GM19193 (cell line): ENCODE measurements around the gene MPIG6B.

Experiments
- POLR2A ChIP-seq: IDR thresholded peaks from 4 replicates; pipeline ENCODE4 v1.6.1; 2011; ENCODE audit not compliant: insufficient read depth, insufficient read length; ENCODE audit errors: extremely low read depth

The MPIG6B gene

DNA sequence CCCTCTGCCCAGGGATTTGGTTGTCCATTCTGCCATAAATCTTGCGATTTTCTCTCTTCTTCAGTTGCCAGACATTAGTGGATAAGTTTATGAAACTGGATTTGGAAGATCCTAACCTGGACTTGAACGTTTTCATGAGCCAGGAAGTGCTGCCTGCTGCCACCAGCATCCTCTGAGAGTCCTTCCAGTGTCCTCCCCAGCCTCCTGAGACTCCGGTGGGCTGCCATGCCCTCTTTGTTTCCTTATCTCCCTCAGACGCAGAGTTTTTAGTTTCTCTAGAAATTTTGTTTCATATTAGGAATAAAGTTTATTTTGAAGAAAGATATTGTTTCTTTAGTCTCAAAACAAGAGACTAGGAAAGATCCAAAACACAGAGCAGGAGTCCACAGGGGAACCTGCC, 39.2 kb downstream of the MPIG6B start, which contains the start of gene SAPCD1:
TSS of gene SAPCD1 (plus strand) at position 301 of the 400 bp plus-strand sequence. CDS start 399 bp downstream, outside the sequence.
- no peak for TF ChIP-seq POLR2A

DNA sequence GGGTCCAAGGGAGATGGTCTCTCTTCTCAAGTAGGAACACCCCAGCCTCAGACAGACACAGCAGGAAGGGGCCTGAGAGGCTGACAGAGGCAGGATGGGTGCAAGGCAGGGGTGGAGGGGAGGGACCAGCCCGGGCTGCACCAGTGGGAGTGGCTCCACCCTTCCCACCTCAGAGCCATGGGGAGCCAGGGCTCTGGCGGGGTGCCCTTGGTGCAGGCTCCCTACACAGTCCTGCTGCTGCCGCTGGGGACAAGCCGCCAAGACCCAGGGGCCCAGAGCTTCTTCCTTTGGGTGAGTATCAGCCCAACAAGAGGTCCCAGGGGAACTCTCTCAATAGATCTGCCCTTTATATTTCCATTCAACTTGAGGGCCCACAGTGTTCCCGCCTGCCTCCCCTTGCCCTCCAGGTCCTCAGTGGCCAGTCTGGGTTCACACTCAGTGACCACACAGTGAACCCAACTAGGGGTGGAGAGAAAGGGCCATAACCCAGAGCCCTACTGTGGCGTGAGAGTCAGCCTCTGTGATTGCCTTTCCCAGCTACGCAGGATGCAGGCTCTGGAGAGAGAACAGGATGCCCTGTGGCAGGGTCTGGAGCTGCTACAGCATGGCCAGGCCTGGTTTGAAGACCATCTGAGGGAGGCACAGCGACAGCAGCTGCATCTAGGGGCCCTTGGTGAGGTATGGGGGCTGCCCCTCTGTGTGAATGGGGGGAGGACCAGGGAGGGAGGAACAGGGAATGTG, 39.9 kb downstream of the MPIG6B start:
- TF ChIP-seq POLR2A = no peak

DNA sequence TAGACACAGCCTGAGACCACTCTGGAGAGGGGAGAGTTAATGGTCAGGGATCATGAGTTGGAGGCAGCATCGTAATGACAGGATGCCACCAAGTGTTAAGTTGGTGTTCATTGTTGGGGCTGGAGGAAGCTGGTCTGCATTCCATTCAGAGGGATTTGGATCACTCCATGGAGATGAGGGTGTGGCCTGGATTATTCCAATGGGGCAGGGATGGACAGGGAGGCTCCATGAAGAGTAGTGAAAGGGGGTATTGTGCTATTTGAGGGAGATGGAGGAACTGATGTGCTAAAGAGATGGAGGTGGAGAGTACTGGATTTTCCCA, 40.4 kb downstream of the MPIG6B start:
- TF ChIP-seq POLR2A = no peak

DNA sequence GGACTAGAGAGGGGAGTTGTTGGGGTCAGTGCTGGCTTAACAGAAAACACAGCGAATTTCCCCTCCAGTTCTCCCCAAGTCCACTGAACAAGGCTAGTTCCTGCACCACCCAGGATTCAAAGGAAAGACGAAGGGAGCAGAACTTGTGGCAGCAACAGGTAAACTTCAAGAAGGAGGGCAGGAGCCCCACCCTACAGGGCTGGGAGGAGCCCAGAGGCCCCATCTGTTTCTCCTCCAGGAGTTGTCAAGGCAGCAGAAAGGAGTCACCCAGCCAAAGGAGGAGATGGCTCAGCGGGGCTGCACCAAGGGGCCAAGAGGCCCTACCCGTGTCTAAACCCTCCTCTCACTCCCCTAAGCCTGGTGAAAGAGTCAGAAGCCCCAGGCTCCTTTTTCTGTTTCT, 41.0 kb downstream of the MPIG6B start:
- TF ChIP-seq POLR2A = no peak

DNA sequence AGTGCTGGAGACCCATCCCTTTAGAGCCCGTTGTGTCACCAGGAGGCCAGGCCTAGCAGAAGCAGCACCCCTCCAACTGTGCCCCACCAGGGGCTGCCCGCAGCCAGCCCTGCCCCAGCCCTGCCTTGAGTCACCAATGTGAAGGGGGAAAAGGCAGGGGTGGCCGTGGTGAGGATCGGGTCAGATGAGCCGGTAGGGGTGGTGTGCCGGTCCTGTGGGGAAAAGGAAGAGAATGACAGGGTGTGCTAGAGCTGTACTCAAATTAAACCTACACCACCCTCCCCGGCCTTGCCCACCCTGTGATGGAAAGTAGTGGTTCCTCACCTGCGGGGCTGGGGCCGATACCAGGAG, 42.4 kb downstream of the MPIG6B start:
- peak; percentile 21 for TF ChIP-seq POLR2A

DNA sequence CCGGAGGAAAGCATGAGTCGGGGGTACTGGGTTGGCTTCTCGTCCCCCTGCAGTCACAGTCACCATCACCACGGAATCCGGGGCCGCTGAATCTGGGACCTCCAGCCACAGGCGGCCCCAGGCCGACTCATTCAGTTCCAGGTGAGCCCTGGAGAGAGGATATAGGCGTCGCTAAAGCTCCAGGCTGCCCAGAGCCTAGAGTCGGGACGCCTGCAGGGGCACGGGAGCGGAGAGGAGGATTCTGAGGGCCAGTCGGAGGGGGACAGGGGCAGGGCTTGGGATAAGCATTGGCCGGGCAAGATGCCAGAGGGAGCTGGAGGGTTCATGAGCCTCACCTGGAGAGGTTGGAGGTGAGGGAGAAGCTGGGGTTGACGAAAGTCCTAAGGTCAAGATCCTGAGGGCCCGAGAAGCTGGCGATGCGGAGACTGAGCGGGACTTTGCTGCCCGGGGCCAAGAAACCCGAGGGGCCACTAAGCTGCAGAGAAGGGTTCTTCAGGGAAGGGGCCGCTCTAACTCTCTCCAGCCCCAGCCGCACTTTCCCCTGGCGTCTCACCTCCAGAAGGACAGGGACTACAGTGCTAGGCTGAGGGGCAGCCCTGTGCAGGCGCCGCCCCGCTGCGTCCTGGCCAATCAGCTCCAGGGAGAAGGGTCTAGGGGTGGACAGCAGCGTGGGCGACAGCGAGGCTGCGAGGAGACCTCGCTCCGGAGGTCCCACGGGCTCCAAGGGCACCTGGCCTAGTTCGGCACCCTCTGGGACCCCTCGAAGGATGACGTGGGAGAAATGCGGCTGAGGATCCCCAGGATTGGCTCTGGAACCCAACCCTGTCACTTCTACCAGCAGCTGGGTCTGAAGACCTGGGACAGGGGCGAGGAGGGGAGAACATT, 43.0 kb downstream of the MPIG6B start:
- peak; percentile 16 for TF ChIP-seq POLR2A

DNA sequence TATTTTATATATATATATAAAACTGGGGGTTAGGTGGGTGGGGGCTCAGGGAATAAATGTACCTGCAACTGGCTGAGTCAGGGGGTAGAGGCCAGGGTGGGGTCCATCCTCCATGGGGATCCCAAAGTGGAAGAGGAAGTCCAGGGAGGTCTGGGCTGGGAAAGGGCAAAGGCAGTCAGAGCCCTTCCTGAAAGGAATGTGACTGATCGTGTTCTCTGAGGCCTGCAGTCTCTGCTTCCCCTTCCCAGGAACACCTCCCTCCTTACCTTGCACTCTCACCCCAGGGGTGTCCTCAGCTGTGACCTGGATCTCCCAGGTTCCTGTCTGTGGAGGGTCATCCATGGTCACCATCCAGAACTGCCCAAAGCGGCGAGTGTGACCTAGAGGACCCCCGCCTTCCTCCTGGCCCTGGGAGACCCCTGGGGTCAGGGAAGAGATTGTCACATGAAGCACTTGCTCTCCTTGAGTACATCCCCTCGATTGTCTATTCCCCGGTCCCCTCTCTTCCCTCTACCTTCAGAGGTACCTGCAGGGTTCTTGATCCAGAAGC, 44.0 kb downstream of the MPIG6B start:
- no peak for TF ChIP-seq POLR2A

DNA sequence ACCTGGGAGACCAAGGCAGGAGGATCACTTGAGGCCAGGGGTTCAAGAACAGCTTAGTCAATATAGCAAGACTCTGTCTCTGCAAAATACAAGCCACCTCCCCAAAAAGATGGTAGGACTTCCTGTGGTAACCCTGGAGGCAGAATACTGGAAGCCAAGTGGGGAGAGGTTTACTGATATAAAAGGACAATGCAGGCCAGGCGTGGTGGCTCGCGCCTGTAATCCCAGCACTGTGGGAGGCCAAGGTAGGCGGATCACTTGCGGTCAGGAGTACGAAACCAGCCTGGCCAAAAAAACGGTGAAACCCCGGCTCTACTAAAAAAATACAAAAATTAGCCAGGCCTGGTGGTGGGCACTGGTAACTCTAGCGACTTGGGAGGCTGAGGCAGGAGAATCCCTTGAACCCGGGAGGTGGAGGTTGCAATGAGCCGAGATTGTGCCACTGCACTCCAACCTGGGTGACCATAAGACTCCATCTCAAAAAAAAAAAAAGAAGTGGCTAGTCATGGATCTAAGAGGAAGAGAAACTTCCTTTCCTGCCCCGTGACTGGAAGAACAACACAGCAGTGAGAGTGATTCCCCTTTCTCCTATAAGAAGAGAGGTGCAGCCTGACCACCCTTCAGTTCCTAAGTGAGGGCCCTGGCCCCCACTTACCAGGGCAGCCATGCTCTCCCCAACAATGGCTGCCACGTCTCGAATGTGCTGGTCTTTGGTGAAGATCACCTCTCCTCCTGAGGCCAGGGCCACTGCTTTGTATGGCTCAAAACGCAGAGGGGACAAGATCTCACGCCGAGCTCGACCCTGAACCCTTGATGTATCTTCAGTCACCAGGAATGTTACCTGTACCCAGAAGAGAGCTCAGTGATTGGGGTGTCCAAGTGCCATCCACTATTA, 45.4 kb downstream of the MPIG6B start:
- no peak for TF ChIP-seq POLR2A

DNA sequence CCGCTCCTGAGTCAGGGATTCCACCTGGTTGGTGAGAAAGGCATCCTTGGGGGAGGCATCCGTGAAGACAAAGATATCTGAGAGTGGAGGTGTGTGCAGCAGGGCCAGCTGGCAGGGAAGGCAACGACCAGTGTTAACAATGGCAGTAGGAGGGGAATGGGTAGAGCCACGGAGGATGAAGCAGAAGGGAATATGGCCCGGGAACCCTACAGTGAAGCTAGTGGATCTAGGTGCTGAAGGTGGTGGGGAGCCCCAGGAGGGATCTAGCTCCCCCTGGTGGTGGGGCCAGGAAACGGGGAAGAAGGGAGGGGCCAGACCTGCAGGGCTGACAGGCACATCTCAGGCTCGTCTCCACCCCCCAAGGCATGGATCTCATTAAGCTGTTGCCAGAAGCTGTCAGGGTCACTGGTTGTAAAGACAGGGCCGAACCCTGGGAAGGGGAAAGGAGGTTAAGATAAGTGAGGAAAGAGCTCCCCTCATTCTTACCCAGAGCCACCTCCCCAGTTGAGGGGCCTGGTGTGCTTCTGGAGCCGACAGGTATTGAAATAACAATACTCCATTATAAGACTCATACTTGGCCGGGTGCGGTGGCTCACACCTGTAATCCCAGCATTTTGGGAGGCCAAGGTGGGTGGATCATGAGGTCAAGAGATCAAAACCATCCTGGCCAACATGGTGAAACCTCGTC, 46.7 kb downstream of the MPIG6B start:
- no peak for TF ChIP-seq POLR2A

DNA sequence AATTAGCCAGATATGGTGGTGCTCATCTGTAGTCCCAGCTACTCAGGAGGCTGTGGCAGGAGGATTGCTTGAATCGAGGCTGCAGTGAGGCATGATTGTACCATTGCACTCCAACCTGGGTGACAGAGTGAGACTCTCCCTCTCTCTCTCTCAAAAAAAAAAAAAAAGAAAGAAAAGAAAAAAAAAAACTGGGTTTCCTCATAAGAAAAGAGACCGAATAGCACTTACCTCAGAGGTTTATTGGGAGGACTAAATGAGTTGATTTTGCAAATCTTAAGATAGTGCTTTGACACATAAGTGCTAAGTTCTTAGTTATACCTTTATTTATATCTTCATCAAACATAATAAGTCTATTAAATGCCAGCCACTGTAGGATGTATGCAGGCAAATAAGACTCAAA, 47.7 kb downstream of the MPIG6B start:
- no peak for TF ChIP-seq POLR2A

DNA sequence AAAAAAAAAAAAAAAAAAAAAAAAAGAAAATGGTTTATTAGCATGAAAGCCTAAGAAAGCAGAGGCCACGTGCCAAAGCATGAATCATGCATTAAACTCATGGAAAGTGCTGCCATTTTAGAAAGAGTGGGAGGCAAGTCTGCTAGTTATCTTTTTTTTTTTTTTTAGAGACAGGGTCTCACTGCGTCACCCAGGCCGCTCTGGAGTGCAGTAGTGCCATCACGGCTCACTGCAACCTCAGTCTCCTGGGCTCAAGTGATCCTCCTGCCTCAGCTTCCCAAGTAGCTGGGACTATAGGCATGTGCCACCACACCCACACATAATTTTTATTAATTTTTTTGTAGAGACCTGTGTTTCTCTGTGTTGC, 48.8 kb downstream of the MPIG6B start:
- TF ChIP-seq POLR2A = no peak

DNA sequence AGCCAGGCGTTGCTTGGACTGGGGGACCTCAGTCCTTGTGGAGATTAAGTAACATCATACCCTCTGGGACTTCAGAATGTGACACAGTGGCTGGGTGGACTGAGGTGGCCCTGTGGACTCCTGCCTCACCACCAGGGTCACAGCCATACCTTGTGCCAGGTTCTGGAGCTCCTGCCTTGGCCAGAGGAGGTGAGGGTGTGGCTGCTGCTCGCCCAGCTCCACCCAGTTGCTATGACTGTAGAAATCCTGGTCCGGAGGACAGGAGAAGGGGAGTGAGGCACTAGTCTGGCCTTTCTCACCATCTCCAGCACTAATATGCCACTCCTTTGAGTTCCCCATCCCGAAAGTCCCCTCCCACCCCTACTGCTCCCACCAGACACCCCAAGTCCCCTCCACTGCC, 52.0 kb downstream of the MPIG6B start:
- no peak for TF ChIP-seq POLR2A

DNA sequence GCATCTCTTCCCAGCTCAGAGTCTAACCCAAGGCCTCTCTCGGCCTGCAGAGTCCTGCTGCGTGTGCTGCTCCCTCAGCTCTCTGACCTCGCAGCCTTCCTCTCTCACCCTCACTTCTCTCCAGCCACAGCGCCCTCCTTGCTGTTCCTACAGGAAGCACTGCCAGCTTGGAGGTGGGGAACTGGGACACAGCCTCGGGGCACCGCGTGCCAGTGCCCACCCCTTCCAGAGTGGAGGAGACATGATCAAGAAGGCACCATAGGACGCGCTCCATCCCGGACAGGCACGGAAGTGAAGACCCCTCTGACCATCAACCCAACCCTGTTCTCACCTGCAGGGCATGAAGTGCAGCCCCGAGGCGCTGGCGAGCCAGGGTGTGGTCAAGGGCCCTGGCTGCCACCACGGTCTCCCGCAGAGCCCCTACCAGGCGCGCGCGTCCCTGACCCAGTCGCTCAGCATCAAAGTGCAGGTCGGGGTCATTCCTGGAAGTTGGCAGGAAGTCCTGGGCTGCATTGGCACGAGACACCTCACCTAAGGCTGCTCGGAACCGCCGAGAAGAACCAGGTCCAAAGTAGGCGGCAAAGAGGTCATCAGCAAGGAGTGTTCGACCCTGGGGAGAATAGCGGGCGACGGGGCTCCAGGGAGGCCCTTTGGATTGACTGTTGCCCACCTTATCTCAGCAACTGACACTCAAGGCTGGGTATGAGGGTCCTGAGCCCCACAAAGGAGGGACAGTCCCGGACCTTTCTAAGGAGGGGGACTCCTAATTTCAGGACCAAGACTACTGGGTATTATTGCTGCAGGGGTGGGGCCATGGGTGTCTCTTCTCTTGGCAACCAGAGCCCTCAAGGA, 52.7 kb downstream of the MPIG6B start:
- no peak for TF ChIP-seq POLR2A
